GM12801 (cell line): ENCODE data around the gene SYNPO.

Experiments used
- CTCF ChIP-seq: IDR thresholded peaks from one replicate; pipeline ENCODE4 v1.5.1; 2011; ENCODE audit warnings: control low read depth; ENCODE audit not compliant: insufficient read length; ENCODE audit errors: extremely low read depth

Gene SYNPO

GRCh38 chr5:150622157-150622556 is 18.3 kb upstream of the SYNPO start:
- no peak for TF ChIP-seq CTCF

DNA sequence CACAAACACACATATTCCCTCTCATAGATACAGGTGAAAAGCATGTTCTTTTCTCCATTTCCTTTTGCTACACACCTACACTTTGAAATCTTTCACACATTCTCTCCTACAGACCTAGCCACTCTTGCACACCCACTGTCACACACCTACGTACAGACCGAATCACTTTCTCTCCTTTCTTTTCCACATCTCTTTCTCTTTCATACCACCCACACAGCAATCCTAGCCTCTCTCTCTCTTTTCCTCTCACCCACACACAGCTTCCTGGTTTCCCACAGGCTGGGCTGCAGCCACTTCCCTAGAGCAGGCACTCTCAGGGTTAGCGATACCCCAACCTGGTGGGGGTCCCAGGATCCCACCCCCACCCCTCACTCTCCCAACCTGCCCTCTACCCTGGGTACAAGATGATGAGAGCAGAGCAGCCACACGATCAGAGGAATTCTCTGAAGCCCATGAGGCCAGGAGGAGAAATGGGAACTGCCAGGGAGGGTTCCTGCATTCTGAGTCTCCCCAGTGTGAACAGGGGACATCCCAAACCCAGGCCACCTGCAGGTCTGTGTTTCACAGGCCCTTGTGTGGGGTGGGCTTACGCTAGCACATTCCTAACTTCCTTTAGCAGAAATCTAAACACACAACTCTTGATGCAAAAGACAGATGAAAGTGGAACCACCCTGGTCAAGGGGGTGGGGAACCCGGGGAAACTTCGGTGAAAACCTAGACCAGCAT is 17.1 kb upstream of the SYNPO start:
- TF ChIP-seq CTCF = no peak

- TF ChIP-seq CTCF = no peak
These were observed 16.6 kb upstream of the SYNPO start for GRCh38 chr5:150623878-150624216.

DNA sequence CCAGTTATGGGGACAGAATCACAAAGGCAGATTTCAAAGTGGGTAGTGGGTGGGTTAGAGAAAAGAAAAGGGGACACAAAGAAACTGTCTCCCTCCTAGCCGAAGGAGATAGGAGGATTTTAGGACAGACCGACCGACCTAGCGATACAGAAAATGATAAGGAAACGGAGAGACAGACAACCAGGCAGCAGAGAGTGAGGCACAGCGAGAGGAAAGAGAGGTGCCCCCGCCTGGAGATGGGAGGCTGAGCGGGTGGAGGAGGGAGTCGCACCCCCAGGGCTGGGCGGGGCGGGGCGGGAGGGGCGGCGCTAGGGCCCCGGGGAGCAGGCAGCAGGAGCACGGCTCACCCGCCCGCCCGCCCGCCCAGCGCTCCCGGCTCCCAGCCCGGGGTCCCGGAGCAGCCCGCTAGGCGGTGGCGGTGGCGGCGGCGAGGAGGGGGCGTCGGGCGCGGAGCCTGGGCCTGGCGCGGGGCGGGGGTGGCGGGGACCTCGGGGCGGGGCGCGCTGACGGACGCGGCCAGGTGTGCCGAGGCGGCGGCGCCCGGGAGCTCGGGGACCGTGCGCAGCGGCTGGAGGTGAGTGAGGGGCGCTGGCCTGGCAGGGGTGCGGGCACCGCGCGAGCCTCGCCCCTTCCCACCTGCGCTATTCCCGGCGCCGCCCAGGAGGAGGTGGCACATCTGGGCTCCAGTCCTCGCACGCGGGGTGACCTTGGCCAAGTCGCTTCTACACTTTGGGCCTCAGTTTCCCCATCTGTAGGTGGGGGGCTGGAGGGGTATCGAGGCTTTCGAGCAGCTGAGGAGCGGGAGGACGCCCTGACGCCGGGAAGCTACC is 15.9 kb upstream of the SYNPO start:
- TF ChIP-seq CTCF = no peak

GRCh38 chr5:150625164-150625535 is 15.3 kb upstream of the SYNPO start:
- no peak for TF ChIP-seq CTCF

GRCh38 chr5:150625831-150626746 is 14.4 kb upstream of the SYNPO start:
- TF ChIP-seq CTCF = no peak

DNA sequence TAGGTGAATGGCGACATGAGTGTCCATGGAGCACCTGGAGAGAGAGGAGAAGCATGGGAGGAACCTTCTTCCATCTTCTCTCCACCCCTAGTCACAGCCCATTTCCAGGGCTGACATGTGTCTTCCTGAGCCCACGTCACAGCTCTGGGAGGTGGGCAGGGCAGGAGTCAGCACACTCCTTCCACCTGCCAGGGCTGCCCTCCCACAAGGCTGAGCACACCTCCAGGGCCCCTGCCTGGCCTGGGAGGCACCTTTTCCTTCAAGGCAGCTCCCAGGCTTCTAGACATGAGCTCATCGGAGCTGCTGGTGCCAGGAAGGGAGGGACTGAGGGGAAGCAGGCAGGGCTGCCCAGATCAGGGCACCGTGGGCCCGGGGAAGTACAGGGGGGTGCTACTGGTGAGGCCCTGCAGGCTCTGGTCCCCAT is 13.6 kb upstream of the SYNPO start:
- no peak for TF ChIP-seq CTCF
